NCI-H2029 (cell line): ENCODE measurements around the gene DIAPH3.

Experiments
- DNase-seq: peaks from one replicate; lab custom pipeline; 2025; lab: John Stamatoyannopoulos, UW

Gene DIAPH3

GRCh38 chr13:59672445-59672844 is 491.3 kb downstream of the DIAPH3 start:
- no peak for DNase-seq

- DNase-seq, result no peak
These were observed 491.8 kb downstream of the DIAPH3 start for GRCh38 chr13:59671881-59672280.

- no peak for DNase-seq
These were observed 497.2 kb downstream of the DIAPH3 start for GRCh38 chr13:59666504-59666903.

- DNase-seq, result no peak
These were observed 498.0 kb downstream of the DIAPH3 start for GRCh38 chr13:59665732-59666131.

- DNase-seq, result no peak
These were observed 498.5 kb downstream of the DIAPH3 start for GRCh38 chr13:59665184-59665583.

GRCh38 chr13:59664586-59664985 is 499.1 kb downstream of the DIAPH3 start:
- no peak for DNase-seq

- DNase-seq, result no peak
These were observed 500.0 kb downstream of the DIAPH3 start for GRCh38 chr13:59663707-59664106.

- DNase-seq, result no peak
These were observed 503.1 kb downstream of the DIAPH3 start for GRCh38 chr13:59660582-59660981.

- no peak for DNase-seq
These were observed 503.7 kb downstream of the DIAPH3 start for GRCh38 chr13:59659981-59660380.

GRCh38 chr13:59658738-59659330 is 504.9 kb downstream of the DIAPH3 start:
- DNase-seq, result no peak

GRCh38 chr13:59658027-59658737 is 505.5 kb downstream of the DIAPH3 start:
- no peak for DNase-seq

GRCh38 chr13:59653916-59654315 is 509.8 kb downstream of the DIAPH3 start:
- DNase-seq, result no peak

- DNase-seq, result no peak
These were observed 512.2 kb downstream of the DIAPH3 start for GRCh38 chr13:59651479-59651878.

GRCh38 chr13:59643906-59644626 is 519.7 kb downstream of the DIAPH3 start:
- no peak for DNase-seq

- no peak for DNase-seq
These were observed 520.3 kb downstream of the DIAPH3 start for GRCh38 chr13:59643364-59643841.

GRCh38 chr13:59641817-59642216 is 521.9 kb downstream of the DIAPH3 start:
- no peak for DNase-seq

- no peak for DNase-seq
These were observed 522.5 kb downstream of the DIAPH3 start for GRCh38 chr13:59641261-59641660.

- DNase-seq, result no peak
These were observed 525.3 kb downstream of the DIAPH3 start for GRCh38 chr13:59638404-59638803.

- no peak for DNase-seq
These were observed 528.1 kb downstream of the DIAPH3 start for GRCh38 chr13:59635589-59635988.

GRCh38 chr13:59633290-59633689 is 530.4 kb downstream of the DIAPH3 start:
- no peak for DNase-seq

- no peak for DNase-seq
These were observed 532.5 kb downstream of the DIAPH3 start for GRCh38 chr13:59631271-59631670.

- DNase-seq, result no peak
These were observed 538.6 kb downstream of the DIAPH3 start for GRCh38 chr13:59625111-59625510.
